Tibial artery (tissue), 4 donors: ENCODE measurements around the gene COA1.

Experiments
- DNase-seq, 2 donors: peaks; one replicate each; pipeline ENCODE4 v3.0.0-alpha.2; 2019
- H3K27ac ChIP-seq, 2 donors: fragments of 200-600 bp; sonication (generic) in 1 of 2; 1 replicate in 1 of 2; 2 replicates in 1 of 2; pipeline ENCODE4 v1.5.1; 2018 to 2019; ENCODE audit warnings: mild to moderate bottlenecking in 1 of 2
- H3K27me3 ChIP-seq, 2 donors: fragments of 200-600 bp; sonication (generic) in 1 of 2; one replicate each; pipeline versions ENCODE4 v1.5.1 to v1.6.0; 2016 to 2019
- H3K36me3 ChIP-seq, 3 donors: fragments of 200-600 bp; sonication (generic) in 2 of 3; one replicate each; pipeline ENCODE4 v1.5.1; 2016 to 2019; ENCODE audit warnings: mild to moderate bottlenecking in 2 of 3
- H3K4me1 ChIP-seq, 4 donors: fragments of 200-600 bp; sonication (generic) in 2 of 4; 1 replicate in 3 of 4; 2 replicates in 1 of 4; pipeline ENCODE4 v1.5.1; 2016 to 2019
- H3K4me3 ChIP-seq, 2 donors: fragments of 200-600 bp; sonication (generic) in 1 of 2; 1 replicate in 1 of 2; 2 replicates in 1 of 2; pipeline ENCODE4 v1.5.1; 2018 to 2019; ENCODE audit warnings: mild to moderate bottlenecking in 2 of 2
- H3K9me3 ChIP-seq, 3 donors: fragments of 200-600 bp; sonication (generic) in 1 of 3; one replicate each; pipeline ENCODE4 v1.5.1; 2016 to 2019
- CTCF ChIP-seq, 2 experiments: fragments of 200-600 bp in 1 of 2; fragments of 450-650 bp in 1 of 2; IDR thresholded peaks; one replicate each; pipeline ENCODE4 v1.5.1; 2017 to 2019; ENCODE audit warnings: antibody characterized with exemption in 2 of 2, mild to moderate bottlenecking in 1 of 2, moderate library complexity in 1 of 2
- intact Hi-C: fragments of 100-400 bp; cut with DNase I; formaldehyde crosslinking; loops from one replicate; pipeline ENCODE4 v1.15.0; 2023; ENCODE audit warnings: low total_unique reads

The COA1 gene

GRCh38 chr7:43766564-43766963 is 37.2 kb upstream of the COA1 start:
- H3K4me1 ChIP-seq: peaks cover 0 to 30% (median 4%) of the 10 kb centered on the region in 4 donors
- intact Hi-C loops: no loop called here
- H3K4me3 ChIP-seq: no peak overlapping the region
- no peaks in the 10 kb centered on the region for H3K27me3 ChIP-seq
- H3K27ac ChIP-seq: no peak overlapping the region
- no peak for DNase-seq
- peaks cover 4 to 10% (median 8%) of the 10 kb centered on the region in 3 donors for H3K36me3 ChIP-seq
- H3K9me3 ChIP-seq: no peaks in the 10 kb centered on the region
- no peak for TF ChIP-seq CTCF (IDR thresholded peaks at IDR 0.05)

- no peaks in the 10 kb centered on the region for H3K36me3 ChIP-seq
- no peak for DNase-seq
- peaks cover 0 to 30% (median 4%) of the 10 kb centered on the region in 4 donors for H3K4me1 ChIP-seq
- no peaks in the 10 kb centered on the region for H3K27me3 ChIP-seq
- no peak overlapping the region for H3K27ac ChIP-seq
- no peak overlapping the region for H3K4me3 ChIP-seq
- TF ChIP-seq CTCF (IDR thresholded peaks at IDR 0.05): no peak
- H3K9me3 ChIP-seq: no peaks in the 10 kb centered on the region
- intact Hi-C loops: no loop called here
Measured at GRCh38 chr7:43764807-43765491, 35.6 kb upstream of the COA1 start.

GRCh38 chr7:43764039-43764761 is 34.9 kb upstream of the COA1 start:
- DNase-seq: peak in 1 of 2 donors; percentile 44
- Histone ChIP-seq H3K4me3 (no peak overlapping the region), H3K27ac (no peak overlapping the region), H3K27me3 (no peaks in the 10 kb centered on the region), H3K9me3 (no peaks in the 10 kb centered on the region), H3K36me3 (no peaks in the 10 kb centered on the region), H3K4me1 (peaks cover 0 to 35% (median 4%) of the 10 kb centered on the region in 4 donors)
- intact Hi-C loops: no loop called here
- no peak for TF ChIP-seq CTCF (IDR thresholded peaks at IDR 0.05)

- Histone ChIP-seq H3K4me1 (peaks cover 0 to 35% (median 4%) of the 10 kb centered on the region in 4 donors), H3K27ac (no peak overlapping the region), H3K9me3 (no peaks in the 10 kb centered on the region), H3K36me3 (no peaks in the 10 kb centered on the region), H3K4me3 (no peak overlapping the region), H3K27me3 (no peaks in the 10 kb centered on the region)
- TF ChIP-seq CTCF (IDR thresholded peaks at IDR 0.05): no peak
- no peak for DNase-seq
- intact Hi-C loops: no loop called here
Measured at GRCh38 chr7:43763183-43763582, 33.9 kb upstream of the COA1 start.

- TF ChIP-seq CTCF (IDR thresholded peaks at IDR 0.05): no peak
- H3K4me1 ChIP-seq: peaks cover 0 to 35% (median 4%) of the 10 kb centered on the region in 4 donors
- no peak overlapping the region for H3K4me3 ChIP-seq
- no peaks in the 10 kb centered on the region for H3K9me3 ChIP-seq
- H3K27ac ChIP-seq: no peak overlapping the region
- no peak for DNase-seq
- intact Hi-C loops: no loop called here
- H3K27me3 ChIP-seq: no peaks in the 10 kb centered on the region
- H3K36me3 ChIP-seq: no peaks in the 10 kb centered on the region
Measured at GRCh38 chr7:43761938-43762692, 32.8 kb upstream of the COA1 start.
